GM13977 (cell line): ENCODE measurements around the gene PAK5.

ENCODE experiments used
- DNase-seq: peaks from one replicate; pipeline ENCODE4 v3.0.0; 2012; ENCODE audit warnings: low spot score
- CTCF ChIP-seq: IDR thresholded peaks from 2 replicates; pipeline ENCODE4 v1.5.1; 2012; ENCODE audit warnings: mild to moderate bottlenecking, control low read depth; ENCODE audit not compliant: insufficient read depth; ENCODE audit errors: extremely low read depth, missing control alignments
- in situ Hi-C: fragments of 300-500 bp; cut with MboI; formaldehyde crosslinking; loops from one replicate; pipeline ENCODE4 v1.12.0; 2022; ENCODE audit warnings: low sequenced_read_pairs, low pct_unique_long_range_greater_than_20kb, mixed read lengths, inconsistent platforms; ENCODE audit not compliant: unreplicated experiment

Gene PAK5

DNA sequence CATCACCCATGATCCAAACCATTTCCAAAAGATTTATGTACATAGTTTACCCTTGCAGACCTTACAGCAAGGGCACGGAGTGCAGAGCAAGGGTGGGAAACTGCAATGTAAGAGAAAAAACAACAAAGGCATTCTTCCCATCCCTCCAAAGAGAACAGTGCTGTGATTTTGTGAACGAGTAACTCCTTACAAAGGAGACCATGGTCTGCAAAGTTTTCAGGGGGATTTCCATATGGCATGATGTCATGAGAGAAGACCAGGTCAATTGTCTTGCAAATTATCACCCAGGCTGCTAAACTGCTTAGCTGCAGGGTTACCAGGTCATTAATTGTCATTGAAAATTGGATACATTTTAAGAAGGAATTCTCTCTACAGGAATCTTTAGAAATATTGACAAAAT, 266.2 kb downstream of the PAK5 start:
- no peak for TF ChIP-seq CTCF
- in situ Hi-C loops: no loop called here
- DNase-seq: no peak

- no peak for DNase-seq
- in situ Hi-C loops: no loop called here
- no peak for TF ChIP-seq CTCF
Observed at GRCh38 chr20:9571783-9572182, 267.1 kb downstream of the PAK5 start.

GRCh38 chr20:9570612-9571011, 268.3 kb downstream of the PAK5 start:
- no peak for DNase-seq
- TF ChIP-seq CTCF: no peak
- in situ Hi-C loops: no loop called here

DNA sequence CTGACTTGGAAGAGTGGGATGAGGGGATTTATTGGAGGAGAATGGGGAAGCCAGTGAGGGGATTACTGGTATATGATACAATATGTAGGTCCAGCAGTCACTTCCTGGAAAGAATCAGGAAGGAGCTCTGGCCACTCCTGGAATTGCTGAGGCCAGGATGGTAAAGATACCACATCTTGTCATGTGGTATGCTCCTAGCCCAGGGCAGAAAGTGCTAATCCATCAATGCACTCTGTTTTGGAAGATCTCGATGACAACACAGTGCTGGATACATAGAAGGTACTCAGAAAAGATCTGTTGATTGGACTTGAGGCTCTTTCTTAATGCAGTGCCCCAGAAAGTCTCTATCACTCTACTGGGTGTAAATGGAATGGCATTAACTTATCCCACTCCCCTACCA, 271.9 kb downstream of the PAK5 start:
- in situ Hi-C loops: no loop called here
- TF ChIP-seq CTCF: no peak
- DNase-seq: no peak

DNA sequence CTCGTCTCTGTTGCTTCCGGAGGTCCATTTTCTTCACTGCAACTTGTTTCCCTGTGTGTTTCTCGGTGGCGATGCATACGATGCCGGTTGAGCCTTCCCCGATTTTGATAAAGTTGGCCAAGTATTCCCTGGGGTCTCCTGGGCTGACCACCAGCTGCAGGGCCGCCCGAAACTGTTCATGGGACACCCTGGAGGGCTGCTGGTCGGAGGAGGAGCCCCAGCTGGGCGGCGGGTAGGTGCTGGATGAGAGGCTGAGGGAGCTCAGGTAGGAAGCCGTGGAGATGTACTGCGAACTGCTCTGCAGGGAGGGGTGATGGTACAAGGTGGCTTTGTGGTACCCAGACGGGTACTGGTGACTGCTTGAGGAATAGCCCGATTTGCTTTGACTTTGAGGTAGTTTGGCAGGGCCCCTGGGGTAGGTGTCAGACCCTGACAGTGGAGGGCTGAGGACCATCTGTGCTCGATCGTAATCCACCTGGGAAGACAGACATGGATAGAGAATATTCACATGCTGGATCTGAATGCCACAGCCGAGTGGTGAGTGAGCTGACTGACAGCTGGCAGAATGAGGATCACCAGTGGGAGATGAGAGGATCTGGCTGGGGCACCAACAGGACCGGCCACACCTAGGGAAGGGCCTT, 272.8 kb downstream of the PAK5 start:
- in situ Hi-C loops: no loop called here
- no peak for DNase-seq
- TF ChIP-seq CTCF: no peak

DNA sequence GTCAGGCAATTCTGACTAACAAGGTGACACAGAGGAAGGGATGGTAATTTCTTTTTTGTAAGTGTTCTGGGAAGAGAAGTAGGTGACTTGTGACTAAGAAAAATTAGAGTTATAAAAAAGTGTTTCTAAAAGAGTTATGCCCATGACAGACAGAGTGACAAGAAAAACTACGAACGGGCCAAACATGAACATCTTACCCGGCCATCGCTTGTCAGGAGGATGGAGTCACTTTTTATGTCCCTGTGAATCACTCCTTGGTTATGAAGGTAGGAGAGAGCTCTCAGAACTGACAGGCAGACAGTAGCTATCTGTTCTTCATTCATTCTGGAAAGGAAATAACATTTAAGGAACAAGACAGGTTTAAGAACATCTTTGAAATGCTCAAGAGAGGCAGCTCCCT, 281.5 kb downstream of the PAK5 start:
- DNase-seq: no peak
- TF ChIP-seq CTCF: no peak
- in situ Hi-C loops: no loop called here

DNA sequence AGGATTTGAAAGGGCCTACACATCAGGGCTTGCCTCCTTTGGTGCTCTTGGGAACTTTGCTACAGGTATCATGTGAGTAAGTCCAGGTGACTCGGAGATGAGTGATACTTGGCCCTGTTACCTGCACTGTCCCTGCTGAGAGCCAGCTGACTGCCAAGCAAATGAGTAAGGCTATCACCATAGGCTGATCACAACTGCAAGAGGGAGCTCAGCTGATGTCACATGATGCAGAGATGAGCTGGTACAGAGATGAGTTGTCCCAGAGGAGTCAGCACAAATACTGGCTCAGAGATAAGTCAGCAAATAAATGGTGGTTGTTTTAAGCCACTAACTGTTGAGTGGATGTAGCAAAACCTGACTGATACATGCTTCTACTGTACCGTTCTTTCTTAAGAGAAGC, 283.1 kb downstream of the PAK5 start:
- TF ChIP-seq CTCF: no peak
- in situ Hi-C loops: no loop called here
- DNase-seq: no peak
